Activated naive CD8-positive, alpha-beta T cell treated with anti-CD3 and anti-CD28 coated beads, Interleukin-2, amount 10 ng/mL, durations not matched to agents 7 days and 5 days (primary cell): ENCODE measurements around the gene CFAP299. TPM values are rescaled to one million over a fixed set of nuclear protein-coding genes. Genes with fewer than 3 reads are reported as not detected.
"Not testable (repeated sequence)": the region's sequence is repeated elsewhere in the genome, so short reads cannot be mapped to it uniquely, and the experiment has no call there.

ENCODE experiments used
- ATAC-seq: fragments of 150-1000 bp; cut with Tn5 transposase; one replicate; pipeline ENCODE4 v1.10.0; 2021; ENCODE audit warnings: low read depth, moderate library complexity
- POLR2A ChIA-PET: fragments of 350-600 bp; sonication (Branson Sonifier 250); formaldehyde crosslinking; loops from one replicate; lab custom pipeline; 2021; ENCODE audit warnings: antibody characterized with exemption; lab: Charles Lee
- DNase-seq: peaks from one replicate; pipeline ENCODE4 v3.0.0; 2021
- H3K27ac Mint-ChIP-seq: one replicate; pipeline ENCODE4 v1.8.0; 2022; ENCODE audit warnings: mild to moderate bottlenecking, mixed read lengths
- H3K27me3 Mint-ChIP-seq: one replicate; pipeline ENCODE4 v1.8.0; 2022; ENCODE audit warnings: mild to moderate bottlenecking, moderate library complexity, mixed read lengths
- H3K36me3 Mint-ChIP-seq: one replicate; pipeline ENCODE4 v1.8.0; 2021; ENCODE audit warnings: mild to moderate bottlenecking, mixed read lengths
- H3K4me1 Mint-ChIP-seq: one replicate; pipeline ENCODE4 v1.8.0; 2021; ENCODE audit warnings: mixed read lengths
- H3K4me3 Mint-ChIP-seq: one replicate; pipeline ENCODE4 v1.8.0; 2022; ENCODE audit warnings: mild to moderate bottlenecking, moderate library complexity, mixed read lengths
- H3K9me3 Mint-ChIP-seq: one replicate; pipeline ENCODE4 v1.8.0; 2021; ENCODE audit warnings: mixed read lengths
- total RNA-seq, 2 experiments: library from RNA; stranded (reverse); gene quantifications; one replicate each; pipeline ENCODE4 v1.2.3, GENCODE V29; 2021

Gene CFAP299
- total RNA-seq, 2 experiments from 2014 or later: not detected

DNA sequence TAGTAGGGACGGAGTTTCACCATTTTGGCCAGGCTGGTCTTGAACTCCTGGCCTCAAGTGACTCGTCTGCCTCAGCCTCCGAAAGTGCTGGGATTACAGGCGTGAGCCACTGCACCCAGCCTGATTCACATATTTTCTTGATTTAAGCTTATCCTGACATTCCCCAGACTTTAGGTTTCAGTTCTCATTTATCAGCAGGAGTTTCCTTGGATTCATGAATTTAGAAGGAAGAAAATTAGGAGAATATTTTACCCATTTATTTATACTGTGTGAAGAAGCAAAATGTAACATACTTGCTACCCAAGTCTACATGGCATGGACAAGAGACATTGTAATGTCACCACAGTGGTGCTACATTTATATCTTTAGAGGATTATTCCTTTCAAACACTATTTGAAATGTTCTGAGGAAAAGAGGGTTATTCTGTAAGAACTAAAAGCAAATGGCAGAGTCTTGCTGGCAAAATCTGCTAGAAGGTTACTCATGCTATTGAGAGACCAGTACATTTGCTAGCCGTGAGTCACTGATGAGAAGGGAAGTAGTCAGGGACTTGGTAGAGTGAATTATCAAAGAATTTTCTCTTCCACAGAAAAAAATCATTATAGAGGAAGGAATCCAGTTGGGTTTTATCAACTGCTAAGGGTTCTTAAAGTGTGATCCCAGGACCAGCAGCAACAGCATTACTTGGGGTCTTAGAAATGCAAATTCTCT, 26.1 kb upstream of the CFAP299 start:
- Mint-ChIP-seq H3K27ac (no peak overlapping the region), H3K4me3 (no peak overlapping the region), H3K36me3 (no peaks in the 10 kb centered on the region), H3K9me3 (no peaks in the 10 kb centered on the region), H3K4me1 (no peaks in the 10 kb centered on the region), H3K27me3 (peaks cover 14% of the 10 kb centered on the region)
- no peak for ATAC-seq
- DNase-seq: no peak
- POLR2A ChIA-PET: no interaction called here

DNA sequence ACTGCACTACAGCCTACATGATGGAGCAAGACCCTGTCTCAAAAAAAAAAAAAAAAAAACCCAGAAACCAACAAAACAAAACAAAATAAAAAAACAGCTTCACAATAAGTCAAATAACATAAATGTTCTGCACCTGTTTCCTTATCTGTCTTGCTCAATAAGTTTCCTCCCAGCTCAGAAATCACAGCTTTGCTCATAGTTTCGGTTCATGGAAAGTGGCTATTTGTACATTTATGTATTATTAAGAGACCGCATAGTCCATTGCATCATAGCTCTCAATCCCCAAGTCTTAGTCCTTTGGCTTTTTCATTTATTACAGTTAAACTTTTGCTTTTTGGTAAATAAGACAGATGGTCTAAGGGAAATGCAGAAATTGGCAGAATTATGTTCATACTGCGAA, 24.4 kb upstream of the CFAP299 start:
- no peak overlapping the region for H3K4me3 Mint-ChIP-seq
- no peaks in the 10 kb centered on the region for H3K4me1 Mint-ChIP-seq
- DNase-seq: no peak
- POLR2A ChIA-PET: interaction anchor here (0.7 kb wide), 1 partner anchor 1276 kb away, joined by 3 read pairs; no protein-coding TSS in a partner anchor
- ATAC-seq: no peak
- no peaks in the 10 kb centered on the region for H3K36me3 Mint-ChIP-seq
- H3K27me3 Mint-ChIP-seq: peaks cover 15% of the 10 kb centered on the region
- H3K27ac Mint-ChIP-seq: no peak overlapping the region
- no peaks in the 10 kb centered on the region for H3K9me3 Mint-ChIP-seq

DNA sequence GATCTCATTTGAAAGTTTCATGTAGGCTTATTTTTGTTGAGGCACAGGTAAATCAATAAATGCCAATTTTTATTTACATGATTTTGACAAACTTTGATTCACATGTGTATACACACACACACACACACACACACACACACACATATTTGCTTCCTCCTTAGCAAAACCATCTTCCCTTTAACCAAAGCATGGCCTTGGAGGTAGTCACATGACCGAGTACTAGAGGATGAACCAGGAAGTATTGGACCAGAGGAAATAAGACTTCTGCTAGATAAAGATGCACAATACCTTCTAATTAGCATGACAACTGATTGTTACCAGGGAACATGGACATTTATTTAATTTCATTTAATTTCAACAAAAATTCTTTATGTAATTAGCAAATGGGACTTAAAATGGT, 23.4 kb upstream of the CFAP299 start:
- H3K4me3 Mint-ChIP-seq: no peak overlapping the region
- DNase-seq (no peak), ATAC-seq (no peak)
- no peaks in the 10 kb centered on the region for H3K9me3 Mint-ChIP-seq
- no peak overlapping the region for H3K27ac Mint-ChIP-seq
- POLR2A ChIA-PET: no interaction called here
- peaks cover 12% of the 10 kb centered on the region for H3K27me3 Mint-ChIP-seq
- H3K4me1 Mint-ChIP-seq: no peaks in the 10 kb centered on the region
- no peaks in the 10 kb centered on the region for H3K36me3 Mint-ChIP-seq

DNA sequence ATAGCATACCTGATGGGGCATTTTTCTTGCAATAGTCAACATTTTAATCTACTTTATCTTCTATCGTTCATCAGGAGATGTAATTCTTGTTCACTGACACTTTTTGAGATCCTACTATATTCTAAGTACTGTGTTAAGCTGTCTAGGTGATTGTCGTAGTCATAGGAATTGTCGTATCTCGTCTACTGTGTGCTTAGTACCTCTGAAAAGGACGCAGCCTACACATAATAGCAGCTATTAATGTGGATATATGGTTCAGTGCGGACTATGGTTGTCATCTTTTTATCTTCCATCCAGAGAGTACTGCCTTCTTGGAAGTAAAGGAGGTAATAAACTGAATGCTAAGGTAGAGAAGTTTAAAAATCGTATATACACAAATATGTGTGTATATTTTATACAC, 21.9 kb upstream of the CFAP299 start:
- peaks cover 17% of the 10 kb centered on the region for H3K27me3 Mint-ChIP-seq
- no peaks in the 10 kb centered on the region for H3K4me1 Mint-ChIP-seq
- POLR2A ChIA-PET: no interaction called here

DNA sequence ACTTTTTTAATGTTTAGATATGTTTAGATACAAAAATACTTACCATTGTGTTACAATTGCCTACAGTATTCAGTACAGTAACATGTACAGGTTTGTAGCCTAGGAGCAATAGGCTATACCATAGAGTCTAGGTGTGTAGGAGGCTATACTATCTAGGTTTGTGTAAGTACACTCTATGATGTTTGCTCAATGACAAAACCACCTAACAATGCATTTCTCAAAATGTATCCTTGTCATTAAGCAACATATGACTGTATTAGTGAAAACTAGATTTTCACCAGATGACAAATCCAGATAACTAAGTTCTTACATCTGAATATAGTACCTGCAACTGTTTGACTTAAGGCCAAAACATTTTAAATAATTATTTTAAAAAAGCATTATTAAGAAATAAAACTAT, 19.7 kb upstream of the CFAP299 start:
- POLR2A ChIA-PET, ATAC-seq: not testable (repeated sequence)

More for the DNA sequence above, 21.9 kb upstream of the CFAP299 start:
- DNase-seq (no peak), ATAC-seq (no peak)
- Mint-ChIP-seq H3K36me3 (no peaks in the 10 kb centered on the region), H3K27ac (no peak overlapping the region), H3K4me3 (no peak overlapping the region), H3K9me3 (no peaks in the 10 kb centered on the region)

DNA sequence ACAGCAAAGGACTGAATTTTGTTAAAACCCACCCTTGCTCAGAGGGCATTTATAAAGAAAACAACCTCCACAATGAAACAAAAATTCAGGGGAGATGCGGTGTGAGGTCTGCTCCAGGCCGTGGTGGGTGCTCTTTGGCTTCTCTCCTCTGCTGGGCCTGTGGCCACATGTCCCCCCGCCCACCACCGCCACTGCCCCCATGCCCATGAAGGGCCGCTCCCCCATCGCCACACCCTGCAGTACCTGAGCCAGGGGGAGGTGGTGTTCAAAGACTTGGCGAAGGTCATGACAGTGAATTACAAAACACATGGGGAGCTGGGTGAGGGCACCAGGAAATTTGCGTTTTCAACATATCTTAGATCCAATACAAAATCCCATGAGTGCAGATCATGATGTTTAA, 14.2 kb upstream of the CFAP299 start:
- peaks cover 9% of the 10 kb centered on the region for H3K27me3 Mint-ChIP-seq
- no peaks in the 10 kb centered on the region for H3K36me3 Mint-ChIP-seq
- ATAC-seq (no peak), DNase-seq (no peak)
- POLR2A ChIA-PET: no interaction called here
- peaks cover 3% of the 10 kb centered on the region for H3K4me1 Mint-ChIP-seq
- H3K9me3 Mint-ChIP-seq: no peaks in the 10 kb centered on the region
- H3K4me3 Mint-ChIP-seq: no peak overlapping the region
- no peak overlapping the region for H3K27ac Mint-ChIP-seq

More for the DNA sequence above, 19.7 kb upstream of the CFAP299 start:
- H3K27ac Mint-ChIP-seq, H3K9me3 Mint-ChIP-seq, DNase-seq, H3K4me1 Mint-ChIP-seq, H3K4me3 Mint-ChIP-seq, H3K36me3 Mint-ChIP-seq: not testable (repeated sequence)
- peaks cover 12% of the 10 kb centered on the region for H3K27me3 Mint-ChIP-seq

DNA sequence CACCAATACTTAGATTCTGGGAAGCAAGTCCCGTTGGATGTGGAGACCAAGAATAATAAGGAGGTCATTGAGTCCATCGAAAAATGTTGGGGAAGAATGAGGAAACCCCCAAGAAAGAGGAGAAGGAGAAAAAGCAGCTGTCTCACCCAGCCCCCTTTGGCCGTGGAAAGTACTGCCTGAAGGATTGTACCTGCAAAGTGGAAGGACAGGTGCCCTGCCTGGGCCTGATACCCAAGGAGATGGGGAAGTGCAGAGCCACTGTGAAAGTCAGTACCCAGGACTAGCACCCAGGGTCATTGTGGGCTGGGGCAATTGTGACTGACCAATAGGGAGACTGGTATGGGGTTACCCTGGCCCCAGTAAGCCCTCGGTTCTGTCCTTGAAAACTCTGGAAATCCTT, 13.8 kb upstream of the CFAP299 start:
- no peaks in the 10 kb centered on the region for H3K36me3 Mint-ChIP-seq
- no peak for DNase-seq
- no peaks in the 10 kb centered on the region for H3K9me3 Mint-ChIP-seq
- no peak overlapping the region for H3K4me3 Mint-ChIP-seq
- H3K27me3 Mint-ChIP-seq: peaks cover 9% of the 10 kb centered on the region
- peaks cover 3% of the 10 kb centered on the region for H3K4me1 Mint-ChIP-seq
- no peak overlapping the region for H3K27ac Mint-ChIP-seq
- ATAC-seq: no peak
- POLR2A ChIA-PET: no interaction called here

DNA sequence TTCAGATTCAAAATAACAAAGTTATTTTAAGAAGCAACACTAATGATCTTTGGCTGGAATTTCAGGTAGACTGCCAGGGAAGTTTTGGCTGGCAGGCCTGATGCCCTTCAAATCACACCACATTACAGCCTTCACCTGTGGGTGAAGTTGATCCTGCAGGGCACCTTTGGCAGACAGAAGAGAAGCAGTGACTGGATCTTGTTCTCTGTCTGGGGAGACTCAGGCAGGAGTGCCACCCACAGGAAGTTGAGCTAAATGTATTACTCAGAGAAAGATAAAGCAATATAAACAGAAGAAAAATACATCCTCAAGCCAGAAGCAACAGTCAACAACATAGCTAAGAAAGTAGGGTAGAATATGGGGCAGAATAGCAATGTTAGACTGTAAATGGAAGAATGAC, 12.8 kb upstream of the CFAP299 start:
- peaks cover 9% of the 10 kb centered on the region for H3K27me3 Mint-ChIP-seq
- no peaks in the 10 kb centered on the region for H3K36me3 Mint-ChIP-seq
- H3K4me3 Mint-ChIP-seq: no peak overlapping the region
- POLR2A ChIA-PET: no interaction called here
- H3K27ac Mint-ChIP-seq: no peak overlapping the region
- no peak for DNase-seq
- no peaks in the 10 kb centered on the region for H3K9me3 Mint-ChIP-seq
- peaks cover 3% of the 10 kb centered on the region for H3K4me1 Mint-ChIP-seq
- ATAC-seq: peak; percentile 54

DNA sequence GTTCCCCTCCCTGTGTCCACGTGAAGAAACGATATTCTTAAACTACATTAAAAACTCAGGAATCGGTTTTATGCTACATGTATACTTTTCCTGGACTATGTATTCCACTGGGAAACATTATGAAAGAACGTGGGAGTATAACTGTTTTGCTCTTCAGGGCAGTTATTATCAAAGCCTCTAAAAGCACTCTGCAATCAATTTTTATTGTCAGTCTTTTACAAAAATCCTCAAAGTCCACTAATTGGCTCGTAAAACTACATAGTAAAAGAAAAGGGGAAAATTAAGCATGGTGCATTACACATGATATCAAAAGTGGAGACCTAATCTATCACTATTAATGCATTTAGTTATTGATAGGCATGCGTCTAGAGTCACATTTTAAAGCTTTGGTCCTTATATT, 11.4 kb upstream of the CFAP299 start:
- DNase-seq (no peak), ATAC-seq (no peak)
- POLR2A ChIA-PET: no interaction called here
- Mint-ChIP-seq H3K36me3 (no peaks in the 10 kb centered on the region), H3K27me3 (peaks cover 3% of the 10 kb centered on the region), H3K27ac (no peak overlapping the region), H3K4me1 (peaks cover 3% of the 10 kb centered on the region), H3K9me3 (no peaks in the 10 kb centered on the region), H3K4me3 (no peak overlapping the region)

DNA sequence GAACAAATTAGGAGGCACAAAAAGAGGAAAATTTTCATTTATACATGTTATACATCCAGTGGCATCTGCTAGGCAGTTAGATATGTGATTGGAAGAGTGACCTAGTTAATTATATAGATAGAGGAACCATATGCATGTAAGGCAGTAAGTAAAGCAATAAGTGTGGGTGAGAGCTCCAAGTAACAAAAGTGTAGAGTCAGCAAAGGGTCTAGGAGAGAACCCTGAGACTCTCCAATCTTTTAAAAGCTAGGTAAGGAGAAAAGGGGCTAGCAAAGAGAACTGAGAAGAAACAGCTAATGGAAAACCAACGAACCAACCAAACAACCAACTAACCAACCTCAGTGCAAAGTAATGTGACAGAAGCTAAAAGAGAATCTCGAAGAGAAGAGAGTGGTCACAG, 3.8 kb upstream of the CFAP299 start:
- Mint-ChIP-seq H3K9me3 (no peaks in the 10 kb centered on the region), H3K27ac (no peak overlapping the region), H3K27me3 (peaks cover 22% of the 10 kb centered on the region), H3K4me3 (no peak overlapping the region), H3K36me3 (no peaks in the 10 kb centered on the region), H3K4me1 (peaks cover 6% of the 10 kb centered on the region)
- DNase-seq: no peak
- no peak for ATAC-seq
- POLR2A ChIA-PET: no interaction called here

DNA sequence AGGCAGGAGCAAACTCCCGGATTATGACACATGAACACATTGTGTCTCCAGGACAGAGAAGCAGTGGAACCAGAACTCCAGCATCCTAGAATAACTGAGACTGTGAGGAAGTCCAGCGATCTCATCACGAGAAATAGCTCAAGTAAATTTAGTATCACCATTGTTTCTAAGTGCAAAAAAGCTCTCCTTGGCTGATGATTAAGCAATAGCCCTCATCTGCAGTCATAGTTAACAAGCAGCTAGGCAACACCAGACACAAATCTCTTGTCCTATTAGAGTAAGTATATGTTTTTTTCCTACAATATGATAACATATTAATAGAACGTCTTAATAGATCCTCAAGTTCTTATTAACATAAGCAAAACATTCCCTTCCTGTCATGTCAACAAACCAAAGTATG, 2.4 kb upstream of the CFAP299 start:
- ATAC-seq (no peak), DNase-seq (no peak)
- POLR2A ChIA-PET: no interaction called here
- Mint-ChIP-seq H3K27ac (no peak overlapping the region), H3K27me3 (peaks cover 22% of the 10 kb centered on the region), H3K9me3 (no peaks in the 10 kb centered on the region), H3K4me1 (peaks cover 6% of the 10 kb centered on the region), H3K36me3 (no peaks in the 10 kb centered on the region), H3K4me3 (no peak overlapping the region)

DNA sequence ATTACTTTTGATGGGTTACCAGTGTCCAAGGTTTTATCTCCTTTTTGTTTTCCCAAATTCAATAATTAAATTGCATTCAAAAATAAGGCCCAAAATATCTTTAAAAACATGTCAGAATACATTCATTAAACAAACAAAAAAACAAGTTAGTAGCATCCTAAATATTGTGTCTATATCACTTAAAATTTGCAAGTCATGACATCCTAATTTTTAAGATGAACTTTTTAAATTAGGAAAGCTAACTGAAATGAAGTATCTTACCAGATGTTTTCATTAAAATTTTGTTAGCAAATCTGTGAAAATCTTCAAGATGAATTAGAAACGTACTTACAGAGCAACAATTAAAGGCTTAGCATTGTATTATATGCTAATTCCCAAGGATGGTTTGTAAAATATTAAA, 962 bp upstream of the CFAP299 start:
- no peak overlapping the region for H3K27ac Mint-ChIP-seq
- peaks cover 6% of the 10 kb centered on the region for H3K4me1 Mint-ChIP-seq
- H3K36me3 Mint-ChIP-seq: no peaks in the 10 kb centered on the region
- DNase-seq: no peak
- H3K9me3 Mint-ChIP-seq: no peaks in the 10 kb centered on the region
- POLR2A ChIA-PET: no interaction called here
- ATAC-seq: no peak
- no peak overlapping the region for H3K4me3 Mint-ChIP-seq
- H3K27me3 Mint-ChIP-seq: peaks cover 22% of the 10 kb centered on the region

DNA sequence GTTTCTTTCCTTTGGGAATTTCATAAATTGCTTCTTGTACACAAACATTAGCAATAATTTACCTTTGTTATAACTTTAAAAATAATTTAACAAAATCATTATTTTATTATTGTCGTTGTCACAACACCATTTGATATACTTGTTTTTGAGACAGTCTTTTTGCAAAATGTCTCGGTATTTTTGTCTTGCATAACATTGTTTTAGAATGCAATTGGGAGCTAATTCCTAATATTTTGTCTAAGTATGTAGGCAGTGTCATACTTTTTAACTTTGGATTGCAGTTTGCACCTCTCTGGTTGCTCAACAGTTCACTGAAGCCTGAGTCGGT, 340 bp upstream of the CFAP299 start:
- DNase-seq (no peak), ATAC-seq (no peak)
- Mint-ChIP-seq H3K9me3 (no peaks in the 10 kb centered on the region), H3K4me3 (peak overlapping the region; percentile 88), H3K27me3 (peaks cover 22% of the 10 kb centered on the region), H3K36me3 (no peaks in the 10 kb centered on the region), H3K4me1 (peaks cover 6% of the 10 kb centered on the region), H3K27ac (no peak overlapping the region)
- POLR2A ChIA-PET: no interaction called here

DNA sequence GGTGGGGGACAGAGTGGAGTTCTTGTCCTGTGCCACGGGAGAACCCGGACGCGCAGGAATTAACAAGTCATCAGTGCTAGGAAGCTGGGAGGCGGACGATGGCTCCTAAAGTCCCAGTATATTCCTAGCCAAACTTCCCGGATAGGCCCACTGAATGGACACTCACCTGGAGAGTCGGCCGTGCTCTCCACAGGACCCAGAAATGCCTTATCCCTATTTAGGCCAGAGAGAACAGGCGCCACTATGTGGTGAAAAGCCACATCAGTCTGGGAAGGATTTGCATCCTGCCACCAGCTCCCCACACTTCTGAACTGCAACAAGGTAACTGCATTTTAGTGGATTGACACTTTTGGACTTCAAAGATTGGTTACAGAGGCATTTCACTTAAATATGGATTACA, 1.1 kb downstream of the CFAP299 start:
- POLR2A ChIA-PET: no interaction called here
- no peaks in the 10 kb centered on the region for H3K36me3 Mint-ChIP-seq
- H3K9me3 Mint-ChIP-seq: no peaks in the 10 kb centered on the region
- peaks cover 22% of the 10 kb centered on the region for H3K27me3 Mint-ChIP-seq
- H3K27ac Mint-ChIP-seq: no peak overlapping the region
- no peak for DNase-seq
- no peak overlapping the region for H3K4me3 Mint-ChIP-seq
- peaks cover 6% of the 10 kb centered on the region for H3K4me1 Mint-ChIP-seq
- no peak for ATAC-seq
